ENCODE data around the gene NDUFAF4. TPM values are rescaled to one million over a fixed set of nuclear protein-coding genes. Genes with fewer than 3 reads are reported as not detected.
"Not testable (repeated sequence)": the region's sequence is repeated elsewhere in the genome, so short reads cannot be mapped to it uniquely, and the experiment has no call there.

Gene NDUFAF4
- total RNA-seq, 1 donor from 2014 or later: 101 TPM

- ATAC-seq (no peak), DNase-seq (ENCODE audit: missing footprints) (no peak)
- intact Hi-C loops (cut with DNase I): no loop called here
Observed at GRCh38 chr6:96907498-96907897, 9.8 kb upstream of the NDUFAF4 start.

DNA sequence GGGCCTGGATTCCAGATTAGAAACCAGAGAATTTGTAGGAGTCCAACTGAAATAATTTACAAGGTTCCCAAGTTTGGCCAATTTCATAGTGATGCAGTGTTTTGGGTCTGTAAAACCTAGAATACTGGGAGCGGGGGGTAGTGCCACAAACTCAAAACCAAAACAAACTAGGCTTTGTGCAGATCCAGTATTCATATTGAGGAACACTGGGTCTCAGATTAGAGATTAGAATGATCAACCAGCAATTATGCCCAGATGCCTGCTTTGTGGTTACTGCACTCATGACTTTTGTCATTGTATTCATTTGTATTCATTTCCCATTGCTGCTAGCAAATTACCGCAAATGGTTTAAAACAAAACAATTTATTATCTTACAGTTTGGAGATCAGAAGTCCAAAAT, 3.2 kb upstream of the NDUFAF4 start:
- no peak for DNase-seq (ENCODE audit: missing footprints)
- intact Hi-C loops (cut with DNase I): loop anchor here (2.0 kb wide), 1 partner anchor 158 kb away; no protein-coding TSS in a partner anchor
- ATAC-seq: no peak

DNA sequence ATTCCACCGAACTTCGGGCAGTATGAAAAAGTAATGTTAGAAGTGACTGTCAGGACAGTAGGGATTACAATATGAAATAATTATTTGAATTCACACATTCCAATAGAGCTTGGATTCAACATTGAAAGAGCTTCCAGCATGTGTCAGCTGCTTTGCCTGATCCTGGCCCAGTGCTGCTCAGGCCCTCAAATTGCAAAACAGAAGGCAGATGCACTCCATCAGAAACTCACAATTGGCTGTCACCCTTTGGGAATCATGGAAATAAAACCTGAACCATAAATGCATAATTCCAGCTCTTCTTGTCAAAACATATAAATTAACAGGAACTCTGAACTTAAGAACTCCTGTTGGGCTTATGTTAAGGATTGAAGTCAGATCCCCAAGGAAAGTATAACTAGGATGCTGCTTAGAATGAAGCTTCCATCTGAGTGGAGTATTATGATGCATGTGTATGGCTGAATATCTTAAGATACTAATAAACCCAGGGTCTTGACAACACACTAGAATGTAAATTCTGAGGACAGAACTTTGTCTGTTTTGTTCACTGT, 1.8 kb upstream of the NDUFAF4 start:
- ATAC-seq (no peak), DNase-seq (ENCODE audit: missing footprints) (no peak)
- intact Hi-C loops (cut with DNase I): loop anchor here (5.0 to 10.0 kb wide), 2 partner anchors 62 to 355 kb away; partner anchors contain the start of gene GPR63

DNA sequence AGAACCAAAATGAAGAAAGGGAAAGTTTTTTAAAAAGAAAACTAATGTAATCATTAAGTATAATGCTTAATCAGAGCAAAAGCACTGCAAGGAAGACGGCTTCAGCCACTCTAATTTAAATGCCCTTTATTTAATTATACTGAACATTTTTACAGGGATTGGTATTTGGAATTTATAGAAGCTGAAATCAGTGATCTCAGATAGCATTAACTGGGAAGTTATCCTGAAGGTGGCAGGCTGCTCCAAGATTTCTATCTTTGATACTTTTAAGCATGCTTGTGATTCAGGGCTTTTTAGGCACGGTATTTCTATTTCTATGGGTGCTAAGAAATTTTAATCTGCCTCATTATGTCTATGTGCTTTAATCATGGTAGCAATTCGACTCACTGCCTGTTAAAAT, 1.3 kb upstream of the NDUFAF4 start:
- intact Hi-C loops (cut with DNase I): loop anchor here (5.0 to 10.0 kb wide), 2 partner anchors 62 to 354 kb away; partner anchors contain the start of gene GPR63
- ATAC-seq: no peak
- no peak for DNase-seq (ENCODE audit: missing footprints)

DNA sequence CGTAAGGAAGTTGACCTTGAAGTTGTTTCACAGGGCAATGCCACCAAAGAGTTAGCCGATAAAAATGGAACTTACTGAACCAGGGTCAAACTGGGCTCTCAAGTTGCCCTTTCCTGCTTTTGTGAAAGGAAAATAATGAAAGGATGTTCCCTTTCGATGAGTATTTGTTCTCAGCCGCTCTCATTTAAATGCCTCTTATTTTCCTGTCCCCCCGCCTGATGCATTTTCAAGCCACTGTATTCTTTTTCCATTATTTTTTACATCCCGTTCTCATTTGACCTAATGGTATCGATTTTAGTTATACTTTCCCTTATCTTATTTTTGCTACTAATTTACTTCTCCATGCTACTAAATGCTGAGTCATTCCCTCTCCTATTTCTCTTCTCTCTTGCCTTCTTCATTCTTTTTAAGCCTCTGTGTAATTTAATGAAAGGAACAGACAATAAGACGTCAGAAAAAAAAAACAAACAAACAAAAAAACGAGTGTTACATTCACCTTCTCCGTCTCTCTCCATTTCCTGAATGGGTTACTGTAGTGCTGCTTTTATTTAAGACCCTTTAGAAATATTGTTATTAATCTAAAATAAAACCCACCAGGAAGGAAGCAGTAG, 655 bp upstream of the NDUFAF4 start:
- DNase-seq (ENCODE audit: missing footprints) (no peak), ATAC-seq (no peak)
- intact Hi-C loops (cut with DNase I): loop anchor here (5.0 to 10.0 kb wide), 2 partner anchors 61 to 354 kb away; partner anchors contain the start of gene GPR63

DNA sequence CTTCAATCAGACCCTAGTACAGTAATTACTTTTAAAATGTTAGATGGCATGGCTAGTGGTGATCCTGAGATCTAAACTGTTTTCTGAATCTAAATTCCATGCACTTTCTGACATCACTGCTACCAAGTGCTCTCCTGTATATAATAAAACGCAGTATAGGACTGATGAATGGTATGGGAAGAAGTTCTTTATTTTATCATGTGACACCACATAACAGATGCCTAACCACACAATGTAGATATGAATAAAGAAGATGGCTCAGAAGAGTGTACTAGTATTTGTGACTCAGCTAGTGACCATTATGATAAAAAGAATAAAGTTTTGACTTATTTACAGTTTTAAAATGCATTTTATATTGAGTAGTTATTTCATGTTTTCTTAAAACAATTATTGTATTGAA, 8.5 kb downstream of the NDUFAF4 start:
- DNase-seq (ENCODE audit: missing footprints) (no peak), ATAC-seq (no peak)
- intact Hi-C loops (cut with DNase I): no loop called here

DNA sequence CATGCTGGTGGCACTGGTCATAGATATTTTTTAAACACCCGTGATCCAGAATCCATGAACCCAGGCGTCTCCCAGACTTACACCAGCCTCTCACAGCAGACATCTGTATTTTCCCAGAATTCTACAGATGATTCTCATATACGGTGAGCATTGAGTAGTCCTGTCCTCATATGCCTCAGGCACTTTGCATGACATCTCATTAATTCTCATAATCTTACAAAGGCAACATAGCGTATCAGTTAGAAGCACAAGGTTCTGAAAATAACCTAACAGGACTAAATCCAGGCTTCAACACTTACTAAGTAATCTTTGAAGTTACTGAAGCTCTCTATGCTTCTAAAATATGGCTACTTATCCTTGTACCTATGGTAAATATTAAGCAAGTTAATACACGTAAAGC, 8.9 kb downstream of the NDUFAF4 start:
- ATAC-seq: no peak
- DNase-seq (ENCODE audit: missing footprints): no peak

DNA sequence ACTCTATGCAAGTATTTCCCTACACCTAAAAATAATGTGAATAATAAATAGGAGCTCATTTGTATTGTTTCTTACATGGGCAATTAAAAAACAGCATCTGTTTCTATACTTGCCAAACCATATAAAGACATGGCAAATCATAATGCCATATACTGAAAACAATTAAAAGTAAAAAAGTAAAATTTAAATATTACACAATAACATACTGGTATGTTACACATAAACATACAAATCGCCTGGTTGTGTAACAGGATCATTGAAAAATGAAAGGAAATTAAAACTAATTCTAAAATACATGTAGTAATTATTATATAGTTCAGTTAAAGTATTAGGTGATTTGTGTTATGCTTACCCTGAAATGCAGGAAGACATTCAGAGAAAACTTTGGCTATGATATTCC, 11.2 kb downstream of the NDUFAF4 start:
- no peak for ATAC-seq
- intact Hi-C loops (cut with DNase I): no loop called here
- DNase-seq (ENCODE audit: missing footprints): no peak

More for the DNA sequence above, 8.9 kb downstream of the NDUFAF4 start:
- intact Hi-C loops (cut with DNase I): no loop called here

- DNase-seq (ENCODE audit: missing footprints); ATAC-seq; intact Hi-C loops (cut with DNase I): not testable (repeated sequence)
Observed at GRCh38 chr6:96885187-96885631, 12.5 kb downstream of the NDUFAF4 start.

DNA sequence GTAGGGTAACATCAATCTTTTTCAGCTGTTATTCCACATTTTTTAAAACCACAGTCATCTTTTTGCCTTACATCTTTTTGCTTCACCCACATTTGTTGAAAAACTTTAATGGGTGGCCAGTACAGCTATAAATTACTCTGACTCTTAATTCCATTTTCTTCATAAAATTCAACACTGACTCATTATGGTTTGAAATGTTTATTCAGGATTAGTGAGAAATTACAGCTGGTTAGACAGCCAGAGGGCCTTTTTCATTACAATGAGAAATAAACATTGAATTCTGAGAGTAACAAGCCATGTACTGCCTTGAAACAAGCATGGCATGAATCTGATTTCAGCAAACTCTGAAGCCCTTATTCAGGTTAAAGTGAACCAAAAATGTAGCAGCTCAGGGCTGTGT, 19.5 kb downstream of the NDUFAF4 start:
- DNase-seq (ENCODE audit: missing footprints) (no peak), ATAC-seq (no peak)
- intact Hi-C loops (cut with DNase I): no loop called here

DNA sequence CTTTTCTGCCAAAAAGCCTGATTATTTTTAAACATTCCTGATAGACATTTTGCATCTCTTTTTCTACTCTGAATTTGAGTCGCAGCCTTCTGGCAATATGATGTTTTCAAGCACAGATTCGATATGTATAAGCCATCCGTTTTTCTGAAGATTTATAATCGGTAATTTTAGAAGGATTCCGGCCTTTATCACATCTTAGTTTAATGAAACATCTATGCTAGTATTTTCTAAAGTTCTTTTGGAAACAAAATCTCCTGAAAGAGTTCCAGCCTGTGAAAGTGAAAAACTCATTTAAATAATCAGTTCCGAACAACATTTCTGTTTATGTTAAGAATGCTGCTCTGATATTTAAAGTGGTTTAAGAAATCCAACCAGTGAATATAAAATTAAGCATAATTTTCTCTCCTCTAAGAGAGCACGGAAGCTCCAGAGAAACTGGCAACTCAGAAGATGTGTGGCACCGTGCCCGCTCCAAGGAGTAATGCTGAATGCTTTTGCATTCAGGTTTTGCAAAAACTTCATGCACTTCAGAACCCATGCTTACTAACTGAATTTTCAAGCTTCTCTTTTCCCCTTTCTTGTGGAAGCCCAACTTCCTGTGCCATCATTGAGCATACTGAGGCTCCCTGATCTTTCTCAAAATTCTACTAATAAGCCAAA, 20.7 kb downstream of the NDUFAF4 start:
- DNase-seq (ENCODE audit: missing footprints) (no peak), ATAC-seq (no peak)
- intact Hi-C loops (cut with DNase I): no loop called here

GRCh38 chr6:96872976-96873375, 24.7 kb downstream of the NDUFAF4 start:
- intact Hi-C loops (cut with DNase I): no loop called here
- ATAC-seq (no peak), DNase-seq (ENCODE audit: missing footprints) (no peak)

DNA sequence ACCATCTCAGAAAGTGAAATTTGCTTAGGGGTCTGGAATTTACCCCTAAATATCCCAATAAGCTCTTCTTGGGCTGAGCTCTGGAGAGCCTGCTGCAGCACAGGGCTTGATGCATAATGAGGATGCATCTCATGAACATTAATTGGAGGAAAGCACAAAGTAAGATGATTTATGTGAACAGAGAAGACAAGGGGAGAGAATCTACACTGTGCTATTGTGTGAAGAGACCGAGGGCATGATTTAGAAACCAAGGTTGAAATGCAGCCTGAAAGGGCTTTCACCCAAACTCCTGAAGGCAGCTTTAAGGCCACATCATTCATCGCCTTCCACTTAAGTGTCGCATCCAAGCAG, 32.7 kb downstream of the NDUFAF4 start:
- intact Hi-C loops (cut with DNase I): no loop called here
- ATAC-seq (no peak), DNase-seq (ENCODE audit: missing footprints) (no peak)

DNA sequence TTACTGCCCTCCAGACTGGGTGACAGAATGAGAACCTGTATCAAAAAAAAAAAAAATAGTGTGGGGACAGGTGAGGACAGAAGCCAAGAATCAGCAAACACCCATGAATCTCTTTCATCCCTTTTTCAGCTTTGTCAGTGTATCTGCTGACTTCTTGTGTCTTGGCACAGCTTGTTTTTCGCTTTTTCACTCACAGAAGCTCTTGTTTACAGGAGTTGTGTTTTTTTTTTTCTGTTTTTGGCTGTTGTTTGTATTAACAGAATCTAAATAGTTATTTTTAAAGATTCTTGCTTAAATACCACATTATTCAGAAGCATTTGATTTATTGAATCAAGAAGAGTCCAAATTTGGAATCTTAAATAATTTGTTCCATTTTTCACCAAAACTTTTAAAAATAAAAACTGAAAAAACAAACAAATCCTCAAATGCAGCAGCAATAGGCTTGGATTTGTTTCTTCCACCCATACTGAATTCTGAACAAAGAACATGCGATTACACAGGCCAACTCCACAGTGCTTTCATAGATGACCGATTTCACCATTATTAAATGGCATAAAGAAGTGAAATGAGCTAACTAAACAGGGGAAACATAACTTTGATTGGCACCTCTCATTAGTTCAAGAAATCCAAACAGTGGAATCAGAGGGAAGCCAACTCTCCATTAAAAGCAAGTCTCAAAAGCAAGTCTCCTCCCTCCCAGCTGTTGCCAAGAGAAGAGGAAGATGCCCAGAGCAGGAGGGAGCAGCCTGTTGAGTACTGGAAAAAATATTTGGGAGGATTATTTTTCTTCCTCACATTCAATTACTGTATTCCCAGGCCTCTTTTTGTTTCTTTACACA, 33.3 kb downstream of the NDUFAF4 start:
- intact Hi-C loops (cut with DNase I): no loop called here
- DNase-seq (ENCODE audit: missing footprints): no peak
- ATAC-seq: no peak

GRCh38 chr6:96862560-96862959, 35.1 kb downstream of the NDUFAF4 start:
- DNase-seq (ENCODE audit: missing footprints) (no peak), ATAC-seq (no peak)
- intact Hi-C loops (cut with DNase I): no loop called here

DNA sequence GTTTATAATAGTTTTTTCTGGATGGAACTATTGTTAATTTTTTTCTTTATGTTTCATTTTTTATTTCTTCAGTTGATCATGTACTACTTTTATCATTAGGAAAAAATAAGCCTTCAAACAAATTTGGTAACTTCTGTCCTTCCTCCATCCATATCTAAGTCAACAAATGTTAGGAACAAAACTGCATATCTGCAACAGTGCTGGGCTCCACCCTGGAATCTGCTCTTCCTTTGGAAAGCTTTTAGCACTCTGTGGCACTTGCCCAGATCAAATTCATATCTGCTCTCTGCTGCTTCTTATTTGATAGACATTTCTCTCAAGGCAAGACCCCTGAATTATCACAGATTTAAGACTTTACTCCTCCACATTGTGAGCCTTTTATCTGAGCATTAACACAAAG, 36.1 kb downstream of the NDUFAF4 start:
- intact Hi-C loops (cut with DNase I): no loop called here
- DNase-seq (ENCODE audit: missing footprints): no peak
- no peak for ATAC-seq

DNA sequence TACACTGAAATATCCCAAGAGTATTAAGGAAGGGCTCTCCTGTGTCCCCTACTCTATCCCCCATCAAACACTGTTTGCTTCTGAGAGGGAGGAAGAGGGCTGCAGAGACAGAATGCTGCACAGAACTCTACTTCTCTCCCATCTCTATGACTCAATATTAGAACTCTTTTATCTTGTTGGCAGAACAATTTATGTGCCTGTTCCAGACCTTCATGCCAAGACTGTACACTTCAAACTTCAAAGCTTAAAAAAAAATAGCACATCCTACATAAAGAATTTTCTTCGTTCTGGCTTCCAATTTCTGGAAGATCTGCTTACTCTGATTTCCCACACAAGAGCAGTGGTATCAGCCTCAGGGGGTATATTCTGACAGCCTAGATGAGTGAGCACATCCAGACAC, 40.8 kb downstream of the NDUFAF4 start:
- intact Hi-C loops (cut with DNase I): no loop called here
- DNase-seq (ENCODE audit: missing footprints) (no peak), ATAC-seq (no peak)

- ATAC-seq: no peak
- intact Hi-C loops (cut with DNase I): no loop called here
Observed at GRCh38 chr6:96853083-96853482, 44.6 kb downstream of the NDUFAF4 start.

DNA sequence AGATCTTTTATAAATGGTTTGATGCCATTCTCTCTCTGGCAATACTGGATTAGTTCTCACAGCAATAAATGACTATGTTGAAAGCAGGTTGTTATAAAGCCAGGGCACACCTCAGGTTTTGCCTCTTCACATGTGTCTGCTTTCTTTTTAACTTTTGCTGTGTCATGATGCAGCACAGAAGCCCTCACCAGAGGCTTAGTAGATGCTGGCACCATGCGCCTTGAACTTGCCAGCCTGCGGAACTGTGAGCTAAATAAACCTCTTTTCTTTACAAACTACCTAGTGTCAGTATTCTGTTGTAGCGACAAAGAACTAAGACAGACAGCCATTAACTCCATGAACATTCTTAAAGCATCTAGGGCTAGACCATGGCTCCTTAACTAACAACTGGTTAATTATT, 45.1 kb downstream of the NDUFAF4 start:
- DNase-seq (ENCODE audit: missing footprints) (no peak), ATAC-seq (no peak)
- intact Hi-C loops (cut with DNase I): no loop called here

More at GRCh38 chr6:96853083-96853482, 44.6 kb downstream of the NDUFAF4 start:
- DNase-seq (ENCODE audit: missing footprints): no peak

Data from Right ventricle myocardium inferior (tissue), 1 donor.